Suprapubic skin (tissue), 4 donors: ENCODE results near the gene FRMD4A. TPM values are rescaled to one million over a fixed set of nuclear protein-coding genes. Genes with fewer than 3 reads are reported as not detected.
A peak's percentile ranks its signal among the peaks of the same experiment; 100 is the strongest.
"Not testable (repeated sequence)": the region's sequence is repeated elsewhere in the genome, so short reads cannot be mapped to it uniquely, and the experiment has no call there.

Experiments
- DNase-seq, 2 donors: peaks; one replicate each; pipeline ENCODE4 v3.0.0-alpha.2; 2019; ENCODE audit warnings: low spot score in 2 of 2
- H3K27ac ChIP-seq: fragments of 200-600 bp; sonication (generic); one replicate; pipeline ENCODE4 v1.5.1; 2019
- H3K27me3 ChIP-seq: fragments of 200-600 bp; sonication (generic); one replicate; pipeline ENCODE4 v1.5.1; 2019
- H3K36me3 ChIP-seq: fragments of 200-600 bp; sonication (generic); one replicate; pipeline ENCODE4 v1.5.1; 2019
- H3K4me1 ChIP-seq: fragments of 200-600 bp; sonication (generic); one replicate; pipeline ENCODE4 v1.5.1; 2019
- H3K4me3 ChIP-seq: fragments of 200-600 bp; sonication (generic); one replicate; pipeline ENCODE4 v1.5.1; 2019; ENCODE audit warnings: mild to moderate bottlenecking
- H3K9me3 ChIP-seq: fragments of 200-600 bp; sonication (generic); one replicate; pipeline ENCODE4 v1.5.1; 2019
- EP300 ChIP-seq: sonication (generic); formaldehyde crosslinking; IDR thresholded peaks from one replicate; pipeline ENCODE4 v1.6.1; 2017; ENCODE audit warnings: antibody characterized with exemption
- POLR2A ChIP-seq, 2 donors: fragments of 450-650 bp; IDR thresholded peaks; one replicate each; pipeline ENCODE4 v1.6.1; 2017; ENCODE audit warnings: antibody characterized with exemption in 2 of 2, mild to moderate bottlenecking in 2 of 2, moderate library complexity in 2 of 2
- POLR2AphosphoS5 ChIP-seq, 3 donors: sonication (generic); formaldehyde crosslinking; IDR thresholded peaks; one replicate each; pipeline ENCODE4 v1.6.1; 2017; ENCODE audit warnings: antibody characterized with exemption in 3 of 3
- WGBS: methylation state at CpG from one replicate; pipeline ENCODE4 v1.1.5; 2018; 5-methylcytosine and 5-hydroxymethylcytosine counted together
- total RNA-seq, 4 donors: library from RNA; depleted of rRNA; stranded (reverse); fragments of >200 nt; gene quantifications; one replicate each; pipeline ENCODE4 v1.1.0, GENCODE V29; 2016
- TF ChIP-seq, protein P1 (sequence below), 2 donors: fragments of 200-600 bp in 1 of 2; fragments of 450-650 bp in 1 of 2; sonication (generic) in 1 of 2; IDR thresholded peaks; one replicate each; pipeline ENCODE4 v1.5.1; 2016 to 2019; ENCODE audit warnings: antibody characterized with exemption in 2 of 2, mild to moderate bottlenecking in 1 of 2, moderate library complexity in 1 of 2

FRMD4A gene
- total RNA-seq, 4 donors from 2014 or later: 27.4 to 86.3 (median 58.0) TPM

- H3K4me1 ChIP-seq: peaks cover 32% of the 10 kb centered on the region
- H3K36me3 ChIP-seq: no peaks in the 10 kb centered on the region
- TF ChIP-seq, protein P1, sequence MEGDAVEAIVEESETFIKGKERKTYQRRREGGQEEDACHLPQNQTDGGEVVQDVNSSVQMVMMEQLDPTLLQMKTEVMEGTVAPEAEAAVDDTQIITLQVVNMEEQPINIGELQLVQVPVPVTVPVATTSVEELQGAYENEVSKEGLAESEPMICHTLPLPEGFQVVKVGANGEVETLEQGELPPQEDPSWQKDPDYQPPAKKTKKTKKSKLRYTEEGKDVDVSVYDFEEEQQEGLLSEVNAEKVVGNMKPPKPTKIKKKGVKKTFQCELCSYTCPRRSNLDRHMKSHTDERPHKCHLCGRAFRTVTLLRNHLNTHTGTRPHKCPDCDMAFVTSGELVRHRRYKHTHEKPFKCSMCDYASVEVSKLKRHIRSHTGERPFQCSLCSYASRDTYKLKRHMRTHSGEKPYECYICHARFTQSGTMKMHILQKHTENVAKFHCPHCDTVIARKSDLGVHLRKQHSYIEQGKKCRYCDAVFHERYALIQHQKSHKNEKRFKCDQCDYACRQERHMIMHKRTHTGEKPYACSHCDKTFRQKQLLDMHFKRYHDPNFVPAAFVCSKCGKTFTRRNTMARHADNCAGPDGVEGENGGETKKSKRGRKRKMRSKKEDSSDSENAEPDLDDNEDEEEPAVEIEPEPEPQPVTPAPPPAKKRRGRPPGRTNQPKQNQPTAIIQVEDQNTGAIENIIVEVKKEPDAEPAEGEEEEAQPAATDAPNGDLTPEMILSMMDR (IDR thresholded peaks at IDR 0.05): no peak
- TF ChIP-seq POLR2AphosphoS5 (IDR thresholded peaks at IDR 0.05): no peak
- no peak for TF ChIP-seq EP300
- no peak for TF ChIP-seq POLR2A (IDR thresholded peaks at IDR 0.05)
- H3K27me3 ChIP-seq: no peaks in the 10 kb centered on the region
- no peak overlapping the region for H3K4me3 ChIP-seq
- DNase-seq: no peak
- H3K27ac ChIP-seq: no peak overlapping the region
- no peaks in the 10 kb centered on the region for H3K9me3 ChIP-seq
- 86% methylated on average over 10 of the region's 10 CpGs for WGBS
Observed at GRCh38 chr10:13716081-13717071, 614.3 kb downstream of the FRMD4A start.

DNA sequence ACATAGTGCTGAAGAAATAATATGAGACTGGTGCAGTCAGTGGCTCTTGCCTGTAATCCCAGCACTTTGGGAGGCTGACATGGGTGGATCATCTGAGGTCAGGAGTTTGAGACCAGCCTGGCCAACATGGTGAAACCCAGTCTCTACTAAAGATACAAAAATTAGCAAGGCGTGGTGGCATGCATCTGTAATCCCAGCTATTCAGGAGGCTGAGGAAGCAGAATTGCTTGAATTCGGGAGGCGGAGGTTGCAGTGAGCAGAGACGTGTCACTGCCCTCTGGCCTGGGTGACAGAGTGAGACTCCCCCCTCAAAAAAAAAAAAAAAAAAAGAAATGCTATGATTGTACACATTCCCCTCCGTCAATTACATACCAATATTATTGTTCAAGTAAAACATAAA, 615.1 kb downstream of the FRMD4A start:
- H3K27me3 ChIP-seq, H3K9me3 ChIP-seq, DNase-seq, H3K27ac ChIP-seq, H3K36me3 ChIP-seq, H3K4me3 ChIP-seq: not testable (repeated sequence)
- WGBS: 76% methylated on average over 5 of the region's 5 CpGs
- H3K4me1 ChIP-seq: peaks cover 32% of the 10 kb centered on the region

GRCh38 chr10:13715100-13715499, 615.6 kb downstream of the FRMD4A start:
- no peaks in the 10 kb centered on the region for H3K27me3 ChIP-seq
- H3K36me3 ChIP-seq: no peaks in the 10 kb centered on the region
- TF ChIP-seq POLR2A (IDR thresholded peaks at IDR 0.05): no peak
- TF ChIP-seq, protein P1 (IDR thresholded peaks at IDR 0.05): no peak
- TF ChIP-seq POLR2AphosphoS5 (IDR thresholded peaks at IDR 0.05): no peak
- TF ChIP-seq EP300: no peak
- whole genome bisulfite sequencing: 88% methylated on average over 5 of the region's 5 CpGs
- peaks cover 32% of the 10 kb centered on the region for H3K4me1 ChIP-seq
- no peak overlapping the region for H3K27ac ChIP-seq
- no peak overlapping the region for H3K4me3 ChIP-seq
- no peaks in the 10 kb centered on the region for H3K9me3 ChIP-seq
- DNase-seq: no peak

- H3K4me1 ChIP-seq: peaks cover 33% of the 10 kb centered on the region
- TF ChIP-seq POLR2AphosphoS5 (IDR thresholded peaks at IDR 0.05) (no peak), EP300 (no peak), POLR2A (IDR thresholded peaks at IDR 0.05) (no peak)
- TF ChIP-seq, protein P1 (IDR thresholded peaks at IDR 0.05): no peak
- H3K27ac ChIP-seq: peak overlapping the region; percentile 23
- H3K9me3 ChIP-seq: no peaks in the 10 kb centered on the region
- no peak overlapping the region for H3K4me3 ChIP-seq
- H3K36me3 ChIP-seq: no peaks in the 10 kb centered on the region
- peak in 1 of 2 donors; percentile 76 for DNase-seq
- no peaks in the 10 kb centered on the region for H3K27me3 ChIP-seq
- 49% methylated on average over 4 of the region's 6 CpGs for WGBS
Observed at GRCh38 chr10:13712837-13713581, 617.7 kb downstream of the FRMD4A start.

GRCh38 chr10:13712476-13712836, 618.3 kb downstream of the FRMD4A start:
- no peak for DNase-seq
- TF ChIP-seq POLR2A (IDR thresholded peaks at IDR 0.05): no peak
- TF ChIP-seq POLR2AphosphoS5 (IDR thresholded peaks at IDR 0.05): no peak
- TF ChIP-seq, protein P1 (IDR thresholded peaks at IDR 0.05): no peak
- TF ChIP-seq EP300: no peak
- Histone ChIP-seq H3K4me1 (peaks cover 35% of the 10 kb centered on the region), H3K27me3 (no peaks in the 10 kb centered on the region), H3K9me3 (no peaks in the 10 kb centered on the region), H3K27ac (no peak overlapping the region), H3K36me3 (no peaks in the 10 kb centered on the region), H3K4me3 (no peak overlapping the region)
- 89% methylated on average over 4 of the region's 4 CpGs for WGBS
